Measurements from ENCODE around the gene CLCA1. TPM values are rescaled to one million over a fixed set of nuclear protein-coding genes. Genes with fewer than 3 reads are reported as not detected.

CLCA1 gene
- total RNA-seq, 4 donors from 2014 or later: not detected

DNA sequence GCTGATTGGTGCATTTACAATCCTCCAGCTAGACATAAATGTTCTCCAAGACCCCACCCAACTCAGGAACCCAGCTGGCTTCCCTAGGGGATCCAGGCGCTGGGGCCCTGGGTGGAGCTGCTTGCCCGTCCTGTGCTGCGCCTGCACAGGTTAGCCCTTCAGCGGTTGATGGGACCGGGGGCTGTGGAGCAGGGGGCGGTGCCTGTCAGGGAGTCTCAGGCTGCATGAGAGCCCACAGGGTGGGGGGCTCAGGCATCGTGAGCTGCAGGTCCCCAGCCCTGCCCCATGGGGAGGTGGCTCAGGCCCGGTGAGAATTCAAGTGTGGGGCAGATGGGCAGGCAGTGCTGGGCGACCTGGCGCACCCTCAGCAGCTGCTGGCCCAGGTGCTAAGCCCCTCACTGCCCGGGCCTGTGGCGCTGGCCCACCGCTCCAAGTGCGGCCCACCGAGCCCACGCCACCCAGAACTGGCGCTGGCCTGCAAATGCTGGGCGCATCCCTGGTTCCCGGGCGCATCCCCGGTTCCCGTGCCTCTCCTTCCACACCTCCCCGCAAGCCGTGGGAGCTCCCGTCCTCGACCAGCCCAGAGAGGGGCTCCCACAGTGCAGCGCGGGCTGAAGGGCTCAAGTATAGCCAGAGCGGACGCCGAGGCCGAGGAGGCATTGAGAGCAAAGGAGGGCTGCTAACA is 55.1 kb downstream of the CLCA1 start:
- TF ChIP-seq, protein P1, sequence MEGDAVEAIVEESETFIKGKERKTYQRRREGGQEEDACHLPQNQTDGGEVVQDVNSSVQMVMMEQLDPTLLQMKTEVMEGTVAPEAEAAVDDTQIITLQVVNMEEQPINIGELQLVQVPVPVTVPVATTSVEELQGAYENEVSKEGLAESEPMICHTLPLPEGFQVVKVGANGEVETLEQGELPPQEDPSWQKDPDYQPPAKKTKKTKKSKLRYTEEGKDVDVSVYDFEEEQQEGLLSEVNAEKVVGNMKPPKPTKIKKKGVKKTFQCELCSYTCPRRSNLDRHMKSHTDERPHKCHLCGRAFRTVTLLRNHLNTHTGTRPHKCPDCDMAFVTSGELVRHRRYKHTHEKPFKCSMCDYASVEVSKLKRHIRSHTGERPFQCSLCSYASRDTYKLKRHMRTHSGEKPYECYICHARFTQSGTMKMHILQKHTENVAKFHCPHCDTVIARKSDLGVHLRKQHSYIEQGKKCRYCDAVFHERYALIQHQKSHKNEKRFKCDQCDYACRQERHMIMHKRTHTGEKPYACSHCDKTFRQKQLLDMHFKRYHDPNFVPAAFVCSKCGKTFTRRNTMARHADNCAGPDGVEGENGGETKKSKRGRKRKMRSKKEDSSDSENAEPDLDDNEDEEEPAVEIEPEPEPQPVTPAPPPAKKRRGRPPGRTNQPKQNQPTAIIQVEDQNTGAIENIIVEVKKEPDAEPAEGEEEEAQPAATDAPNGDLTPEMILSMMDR (IDR thresholded peaks at IDR 0.05): no peak
- no peak for ATAC-seq (ENCODE audit: low FRiP score)
- DNase-seq (ENCODE audit: low spot score): no peak

DNA sequence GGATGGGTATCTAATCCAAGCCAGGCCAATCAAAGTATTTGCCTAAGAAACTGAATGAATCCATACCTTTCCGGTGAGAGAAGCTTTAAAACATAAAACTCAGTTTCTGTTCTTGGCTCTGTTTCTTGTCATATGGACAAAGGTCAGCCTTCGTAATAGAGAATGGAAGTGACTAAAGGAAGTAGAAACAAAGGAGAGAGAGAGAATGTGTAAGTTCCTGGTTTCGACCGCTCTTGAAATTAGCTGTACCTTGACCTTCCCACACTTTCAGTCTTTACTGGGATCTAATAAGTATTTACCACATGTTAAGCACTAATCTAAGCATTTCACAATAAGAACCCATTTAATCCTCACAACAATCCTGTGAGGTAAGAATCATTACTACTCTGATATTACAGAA is 58.6 kb downstream of the CLCA1 start:
- DNase-seq (ENCODE audit: low spot score) (no peak), ATAC-seq (ENCODE audit: low FRiP score) (no peak)
- TF ChIP-seq, protein P1 (IDR thresholded peaks at IDR 0.05): no peak

DNA sequence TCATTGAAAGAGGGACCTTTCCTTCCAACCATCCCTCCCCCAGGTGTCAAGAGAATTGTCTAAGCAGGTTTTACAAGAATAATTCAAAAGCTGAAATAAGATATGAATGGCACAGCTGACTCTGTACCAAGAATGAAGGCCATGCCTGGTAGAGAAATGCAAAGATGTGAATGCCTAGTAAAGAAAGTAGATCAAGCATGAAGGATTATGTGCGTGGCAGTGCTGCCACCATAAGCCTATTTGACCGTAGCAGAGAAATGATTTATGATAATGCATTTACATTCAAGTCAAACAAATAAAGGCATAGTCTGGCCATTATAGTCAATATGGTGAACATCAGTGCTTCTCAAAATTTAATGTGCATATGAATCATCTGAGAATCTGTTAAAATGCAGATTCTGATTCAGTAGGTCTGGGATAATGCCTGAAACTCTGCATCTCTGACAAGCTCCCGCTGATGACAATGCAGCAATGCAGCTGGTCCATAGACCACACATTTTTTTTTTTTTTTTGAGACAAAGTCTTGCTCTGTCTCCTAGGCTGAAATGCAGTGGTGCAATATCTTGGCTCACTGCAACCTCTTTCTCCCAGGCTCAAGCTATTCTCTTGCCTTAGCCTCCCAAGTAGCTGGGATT is 61.6 kb downstream of the CLCA1 start:
- ATAC-seq (ENCODE audit: low FRiP score) (no peak), DNase-seq (ENCODE audit: low spot score) (no peak)
- TF ChIP-seq, protein P1 (IDR thresholded peaks at IDR 0.05): no peak

DNA sequence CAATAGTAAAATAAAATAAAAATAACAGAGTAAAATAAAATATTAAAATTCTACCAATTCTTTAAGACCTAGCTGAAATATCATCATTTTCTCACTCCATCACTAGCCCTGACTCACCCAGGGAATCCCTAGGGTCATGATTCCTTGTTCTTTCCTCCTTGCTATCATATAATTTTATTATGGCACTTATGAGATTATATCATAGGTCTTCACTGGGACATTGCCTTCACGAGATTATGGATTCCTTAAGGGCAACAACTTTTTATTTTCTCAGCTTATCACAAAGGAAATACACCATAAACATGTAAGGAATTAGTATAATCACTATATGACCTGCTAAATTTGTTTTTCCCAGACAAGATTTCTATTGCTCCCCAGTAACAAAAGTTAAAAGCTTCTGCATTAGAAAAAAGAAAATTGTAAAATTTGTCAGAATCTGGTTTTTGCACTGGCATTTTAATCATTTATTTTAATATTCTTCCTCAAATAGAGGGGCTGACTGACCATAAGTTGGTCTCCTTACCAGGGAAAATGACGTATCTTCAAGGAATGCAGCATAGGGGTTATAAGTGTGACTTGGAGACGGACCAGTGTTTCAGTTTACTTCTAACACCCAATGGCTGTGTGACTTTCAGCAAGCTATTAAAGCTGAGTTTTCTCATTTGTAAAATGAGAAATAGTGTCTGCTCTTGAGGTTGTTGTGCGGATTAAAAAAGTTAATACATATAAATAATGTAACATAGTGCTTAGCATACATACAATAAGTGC is 69.4 kb downstream of the CLCA1 start:
- TF ChIP-seq, protein P1 (IDR thresholded peaks at IDR 0.05): no peak
- DNase-seq (ENCODE audit: low spot score) (no peak), ATAC-seq (ENCODE audit: low FRiP score) (no peak)

DNA sequence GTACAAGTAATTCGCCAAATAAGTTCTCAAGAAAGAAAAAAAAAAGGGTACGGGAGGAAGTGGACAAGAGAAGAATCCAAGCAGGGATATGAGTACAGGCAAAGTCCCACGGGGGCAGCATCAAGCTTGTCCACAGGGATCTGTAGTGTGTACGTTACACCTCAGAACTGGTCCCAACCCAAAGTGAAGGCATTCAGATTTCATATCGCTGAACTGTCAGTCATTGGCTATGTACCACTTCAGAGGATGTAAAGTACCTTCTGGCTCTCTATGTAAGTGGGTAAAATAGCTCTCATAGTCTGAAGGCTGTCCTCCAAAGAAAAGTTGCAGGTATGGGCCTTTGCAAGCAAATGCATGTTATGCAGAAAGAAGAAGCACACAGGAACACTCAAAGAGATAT is 70.0 kb downstream of the CLCA1 start:
- no peak for DNase-seq (ENCODE audit: low spot score)
- ATAC-seq (ENCODE audit: low FRiP score): no peak
- TF ChIP-seq, protein P1 (IDR thresholded peaks at IDR 0.05): no peak

DNA sequence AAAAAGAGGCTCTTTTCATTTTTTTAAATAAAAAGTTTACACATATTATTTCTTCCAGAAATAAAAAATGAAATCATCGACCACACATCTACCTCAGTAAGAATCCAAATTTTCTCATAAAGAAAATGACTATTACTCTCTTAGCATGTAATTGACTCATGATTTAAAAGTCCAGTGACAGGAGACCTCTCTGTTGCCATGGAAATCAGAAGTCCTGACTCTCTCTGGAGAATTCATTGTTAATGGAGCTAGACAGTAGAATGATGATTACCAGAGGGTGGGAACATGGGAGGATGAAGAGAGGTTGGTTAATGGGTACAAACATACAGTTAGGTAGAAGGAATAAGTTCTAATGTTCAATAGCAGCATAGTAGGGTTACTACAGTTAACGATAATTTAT is 73.1 kb downstream of the CLCA1 start:
- no peak for DNase-seq (ENCODE audit: low spot score)
- ATAC-seq (ENCODE audit: low FRiP score): no peak
- TF ChIP-seq, protein P1 (IDR thresholded peaks at IDR 0.05): no peak

All from omental fat pad (tissue), 4 donors.